Loucy (cell line): Measurements from ENCODE around the gene SLC16A10.

Experiments
- EZH2phosphoT487 ChIP-seq: fragments of 200-600 bp; IDR thresholded peaks from 2 replicates; pipeline ENCODE4 v1.6.1; 2018; ENCODE audit warnings: antibody characterized with exemption, mild to moderate bottlenecking, moderate library complexity, borderline replicate concordance
- TF ChIP-seq, protein P1 (sequence below): fragments of 200-600 bp; sonication (generic); conservative IDR thresholded peaks from 2 replicates; pipeline ENCODE4 v1.5.1; 2014; ENCODE audit warnings: mild to moderate bottlenecking, antibody characterized with exemption, low read length

GRCh38 chr6:111041917-111042316 lies 45.4 kb upstream of the SLC16A10 start:
- TF ChIP-seq, protein P1, sequence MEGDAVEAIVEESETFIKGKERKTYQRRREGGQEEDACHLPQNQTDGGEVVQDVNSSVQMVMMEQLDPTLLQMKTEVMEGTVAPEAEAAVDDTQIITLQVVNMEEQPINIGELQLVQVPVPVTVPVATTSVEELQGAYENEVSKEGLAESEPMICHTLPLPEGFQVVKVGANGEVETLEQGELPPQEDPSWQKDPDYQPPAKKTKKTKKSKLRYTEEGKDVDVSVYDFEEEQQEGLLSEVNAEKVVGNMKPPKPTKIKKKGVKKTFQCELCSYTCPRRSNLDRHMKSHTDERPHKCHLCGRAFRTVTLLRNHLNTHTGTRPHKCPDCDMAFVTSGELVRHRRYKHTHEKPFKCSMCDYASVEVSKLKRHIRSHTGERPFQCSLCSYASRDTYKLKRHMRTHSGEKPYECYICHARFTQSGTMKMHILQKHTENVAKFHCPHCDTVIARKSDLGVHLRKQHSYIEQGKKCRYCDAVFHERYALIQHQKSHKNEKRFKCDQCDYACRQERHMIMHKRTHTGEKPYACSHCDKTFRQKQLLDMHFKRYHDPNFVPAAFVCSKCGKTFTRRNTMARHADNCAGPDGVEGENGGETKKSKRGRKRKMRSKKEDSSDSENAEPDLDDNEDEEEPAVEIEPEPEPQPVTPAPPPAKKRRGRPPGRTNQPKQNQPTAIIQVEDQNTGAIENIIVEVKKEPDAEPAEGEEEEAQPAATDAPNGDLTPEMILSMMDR: no peak
- no peak for TF ChIP-seq EZH2phosphoT487
